GM18858 (cell line): ENCODE measurements around the gene SLC4A8.

Experiments used
- ATAC-seq: cut with Tn5 transposase; IDR thresholded peaks from one replicate; pipeline ENCODE4 v1.9.1; 2021; ENCODE audit not compliant: unreplicated experiment

SLC4A8 gene

DNA sequence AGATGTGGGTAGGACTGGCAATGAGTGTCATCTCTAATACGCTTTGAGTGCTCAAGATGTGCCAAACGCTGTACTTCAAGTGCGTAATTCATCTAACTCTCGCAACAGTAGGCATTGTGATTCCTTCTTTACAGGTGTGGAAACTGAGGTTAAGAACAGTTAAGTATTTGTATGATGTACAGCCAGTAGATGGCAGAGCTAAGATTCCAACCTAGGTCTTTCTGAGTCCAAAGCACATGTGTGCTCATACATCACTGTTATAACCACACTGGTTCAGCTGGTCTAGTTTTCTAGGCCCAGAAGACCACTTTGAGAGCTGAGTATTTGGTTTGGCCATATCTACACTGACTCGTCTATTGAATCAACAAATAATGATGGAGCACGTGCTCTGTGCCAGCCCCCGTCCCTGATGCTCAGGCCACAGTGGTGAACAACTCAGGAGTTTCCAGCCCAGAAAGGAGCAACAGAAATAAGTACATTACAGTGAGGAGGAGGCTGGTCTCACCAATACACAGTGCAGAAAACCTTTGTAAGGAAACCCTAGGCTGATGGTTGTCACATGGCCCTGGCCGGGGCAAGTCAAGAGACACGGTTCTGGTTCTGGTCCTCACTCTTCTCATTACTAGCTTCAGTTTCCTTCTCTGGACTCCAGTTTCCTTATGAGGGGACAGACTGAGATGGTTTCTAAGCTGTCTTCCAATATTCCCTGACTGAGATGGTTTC, 97.1 kb downstream of the SLC4A8 start:
- no peak for ATAC-seq

DNA sequence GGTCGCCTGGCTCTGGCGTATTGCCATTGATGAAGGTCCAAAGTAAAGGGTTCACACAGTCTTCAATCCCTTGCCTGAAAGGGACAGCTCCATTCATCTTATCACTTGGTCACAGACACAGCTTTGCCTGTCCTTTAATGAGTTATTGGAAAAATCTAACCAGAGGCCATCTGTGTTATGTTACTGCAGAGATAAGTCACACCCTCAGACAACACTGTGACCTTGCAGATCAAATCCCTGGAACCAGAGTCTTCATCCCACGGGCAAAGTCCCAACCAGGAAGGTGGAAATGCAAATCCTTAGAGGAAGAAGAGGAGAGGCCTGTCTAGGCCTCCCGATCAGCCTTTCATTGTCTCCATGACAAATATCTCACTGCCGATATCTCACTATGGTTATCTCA, 98.1 kb downstream of the SLC4A8 start:
- ATAC-seq: no peak

DNA sequence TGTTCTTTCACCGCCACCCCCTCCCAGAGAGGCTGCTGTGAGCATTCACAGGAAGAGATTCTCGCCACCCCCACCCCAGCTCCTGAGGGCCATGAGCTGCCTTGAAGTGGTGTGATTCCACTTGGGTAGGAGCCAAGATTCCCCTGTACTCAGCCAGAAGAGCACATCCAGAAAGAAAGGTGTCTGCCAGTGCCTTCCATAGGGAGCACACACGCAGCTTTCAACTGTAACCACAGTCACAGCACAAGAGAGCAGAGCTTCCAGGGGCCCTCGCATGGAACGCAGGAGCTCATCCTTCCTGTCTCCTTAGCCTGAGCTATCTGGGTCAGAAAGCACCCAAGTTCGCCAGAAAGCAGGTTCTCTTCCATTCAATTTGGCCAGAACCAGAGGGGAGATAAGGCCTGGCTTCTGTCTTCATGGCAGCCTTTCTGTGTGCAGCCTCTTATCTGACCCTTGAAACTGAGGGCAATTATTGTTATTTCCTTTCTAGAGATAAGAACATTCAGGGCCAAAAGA, 99.8 kb downstream of the SLC4A8 start:
- no peak for ATAC-seq

DNA sequence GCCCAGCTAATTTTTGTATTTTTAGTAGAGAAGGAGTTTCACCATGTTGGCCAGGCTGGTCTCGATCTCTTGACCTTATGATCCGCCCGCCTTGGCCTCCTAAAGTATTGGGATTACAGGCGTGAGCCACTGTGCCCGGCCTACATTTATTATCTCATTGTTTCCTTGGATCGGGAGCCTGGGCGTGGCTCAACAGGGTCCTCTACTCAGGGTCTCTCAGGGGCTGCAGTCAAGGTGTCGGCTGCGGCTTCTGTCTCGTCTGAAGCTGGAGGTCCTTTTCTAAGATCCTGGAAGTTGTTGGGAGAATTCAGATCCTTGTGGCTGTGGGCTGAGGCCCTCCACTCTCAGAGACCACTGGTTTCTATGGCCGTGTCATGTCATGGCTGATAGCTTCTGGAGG, 100.9 kb downstream of the SLC4A8 start:
- ATAC-seq: no peak

DNA sequence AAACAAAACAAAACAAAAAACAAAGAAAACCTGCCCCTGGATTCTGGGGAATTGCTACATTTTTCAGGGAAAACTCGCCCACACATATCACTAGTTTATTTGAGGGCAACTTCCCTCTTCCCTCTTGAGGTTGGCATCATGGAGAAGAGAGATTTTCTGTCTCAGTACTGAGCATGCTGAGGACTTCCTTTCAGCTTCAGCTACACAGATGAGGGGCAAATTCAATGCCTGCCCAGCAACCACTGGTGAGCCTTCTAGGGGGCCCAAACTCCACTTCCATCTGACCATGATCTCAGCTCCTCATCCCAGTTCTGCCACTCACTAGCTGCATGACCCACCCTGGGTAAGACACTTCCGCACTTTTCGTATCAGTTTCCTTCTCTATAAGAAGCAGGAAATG, 103.3 kb downstream of the SLC4A8 start:
- ATAC-seq: no peak

DNA sequence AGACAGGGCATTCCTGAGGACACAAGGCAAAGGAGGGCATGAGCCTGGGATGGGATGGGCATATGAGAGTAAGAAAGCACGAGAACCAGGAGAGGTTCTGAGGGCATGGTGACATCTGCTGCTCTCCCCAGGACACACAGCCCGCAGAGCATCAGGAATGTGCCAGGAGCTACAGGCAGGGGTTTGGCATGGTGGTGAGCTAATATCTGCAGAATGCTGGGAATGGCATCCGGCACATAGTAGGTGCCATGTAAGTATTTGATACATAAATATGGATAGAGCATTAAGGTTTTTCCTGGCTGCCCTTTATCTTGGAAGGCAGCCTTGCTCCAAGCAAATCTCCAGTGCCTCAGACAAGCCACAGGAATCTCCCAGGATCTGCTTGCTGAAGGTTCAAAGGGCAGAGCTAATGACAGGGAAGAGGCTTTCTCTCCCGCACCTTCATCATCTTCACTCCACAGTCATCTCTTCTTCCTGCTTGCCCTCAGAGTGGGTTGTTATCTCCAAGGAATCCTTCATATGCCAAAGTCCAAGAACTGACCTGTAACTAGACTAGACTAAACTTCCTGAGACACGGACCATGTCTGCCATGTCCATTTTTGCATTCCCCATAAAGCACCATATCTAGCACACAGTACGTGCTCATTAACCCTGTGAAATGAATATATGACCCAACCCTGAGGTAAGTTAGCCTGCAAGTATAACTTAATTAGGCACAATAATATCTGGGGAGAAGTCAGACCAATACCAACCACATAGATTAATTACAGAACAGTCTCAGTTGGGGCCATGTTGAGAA, 104.4 kb downstream of the SLC4A8 start:
- no peak for ATAC-seq

DNA sequence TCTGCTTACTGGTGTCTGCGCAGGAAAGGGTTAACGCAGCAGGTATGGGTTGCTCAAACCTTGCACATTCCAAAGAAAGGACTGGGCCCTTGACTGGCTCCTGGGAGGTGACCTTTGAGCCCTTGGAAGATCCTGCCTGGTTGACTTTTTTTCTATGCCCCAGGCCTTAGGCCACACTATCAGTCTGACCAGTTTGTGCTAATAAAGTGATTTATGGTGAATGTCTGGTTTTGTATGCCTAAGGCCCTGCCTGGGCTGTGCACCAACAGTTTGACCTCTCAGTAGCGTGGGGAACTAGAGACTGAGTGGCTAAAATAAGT, 105.0 kb downstream of the SLC4A8 start:
- no peak for ATAC-seq

DNA sequence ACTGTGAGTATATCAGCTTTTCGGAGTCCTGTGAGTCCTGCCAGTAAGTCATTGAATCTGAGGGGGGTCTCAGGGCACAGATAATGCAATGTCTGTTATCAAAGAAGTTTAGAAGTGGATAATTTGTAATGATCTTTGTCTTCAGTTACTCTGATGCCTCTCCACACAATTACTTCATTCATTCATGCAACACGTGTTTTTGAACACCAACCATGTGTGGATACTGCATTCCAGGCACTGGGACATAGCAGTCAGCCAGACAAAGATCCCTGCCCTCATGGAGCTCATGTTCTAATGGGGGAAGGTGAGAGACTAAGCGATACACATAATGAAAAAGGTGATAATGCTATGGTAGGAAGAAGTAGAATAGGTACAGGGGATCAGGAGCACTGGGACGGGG, 105.6 kb downstream of the SLC4A8 start:
- ATAC-seq: no peak

DNA sequence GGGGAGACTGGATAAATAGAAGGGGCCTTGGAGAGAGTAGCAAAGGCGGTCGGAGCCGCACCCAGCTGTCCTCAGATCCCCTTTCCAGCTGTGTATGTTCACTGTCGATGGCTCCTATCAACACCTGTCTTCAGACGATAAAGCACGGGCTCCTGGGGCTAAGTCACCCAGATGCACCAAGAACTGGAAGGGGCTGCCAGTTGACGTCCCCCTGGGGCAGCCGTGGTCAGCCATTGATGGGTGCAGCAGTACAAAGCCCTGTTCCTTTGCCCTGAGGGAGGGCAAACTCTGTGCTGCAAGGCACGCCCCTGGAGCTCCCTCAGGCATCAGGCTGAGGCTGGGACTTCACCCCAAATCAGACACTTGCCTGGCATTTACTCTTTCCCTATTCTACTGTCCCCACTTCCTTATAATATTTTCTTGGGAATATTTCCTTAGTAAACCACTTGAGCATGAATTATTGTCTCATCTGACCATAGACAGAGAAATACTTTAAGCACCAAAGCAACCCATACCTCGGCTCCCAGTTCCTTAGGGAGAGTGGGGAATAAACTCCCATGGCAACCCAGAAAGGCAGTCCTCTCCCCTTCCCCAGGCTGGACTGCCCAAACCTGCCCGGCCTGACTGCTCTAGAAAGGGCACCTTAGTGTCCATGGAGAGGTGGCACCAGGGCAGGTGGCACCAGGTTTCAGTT, 106.8 kb downstream of the SLC4A8 start:
- ATAC-seq: no peak

DNA sequence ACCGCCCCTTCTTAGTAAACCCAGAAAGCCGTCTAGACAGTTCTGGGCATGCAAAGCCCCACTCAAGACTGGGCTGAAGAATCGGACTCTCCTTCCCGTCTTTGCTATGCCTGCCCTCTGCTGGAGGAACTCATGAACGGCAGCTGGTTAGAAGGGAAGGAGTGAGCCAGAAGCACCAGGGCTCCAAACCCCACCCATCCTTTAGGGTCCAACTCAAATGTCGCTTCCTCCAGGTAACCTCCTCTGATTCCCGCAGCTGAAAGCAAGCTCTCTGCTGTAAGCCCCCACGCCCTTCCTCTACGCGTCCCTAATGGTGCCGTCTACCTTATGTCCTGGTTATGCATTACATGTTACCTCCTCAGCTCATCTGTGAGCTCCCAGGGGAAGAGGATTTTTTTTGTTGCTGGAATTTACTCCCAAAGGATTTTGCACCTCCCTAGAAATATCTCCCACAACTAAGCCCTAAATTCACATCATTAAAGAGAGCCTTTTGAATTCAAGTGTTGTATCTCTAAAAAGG, 107.4 kb downstream of the SLC4A8 start:
- ATAC-seq: no peak

DNA sequence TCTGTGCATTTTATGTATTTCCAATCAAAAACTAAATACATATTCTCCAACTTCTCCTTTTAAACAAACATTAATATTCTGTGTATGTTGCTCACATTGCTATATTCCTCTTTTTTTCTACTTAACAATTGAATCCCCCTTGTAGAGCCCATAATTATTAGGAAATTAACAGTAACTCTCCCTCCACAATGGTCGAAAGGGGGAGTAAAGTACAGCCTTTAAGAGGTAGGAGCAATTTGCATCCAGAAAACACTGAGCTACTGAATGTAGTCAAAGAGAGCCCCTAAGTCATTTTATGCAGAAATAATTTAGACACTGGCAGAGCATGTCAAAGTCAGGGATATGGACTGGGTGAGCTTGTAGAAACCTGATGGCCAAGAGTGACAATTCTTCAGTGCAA, 109.2 kb downstream of the SLC4A8 start:
- ATAC-seq: no peak

DNA sequence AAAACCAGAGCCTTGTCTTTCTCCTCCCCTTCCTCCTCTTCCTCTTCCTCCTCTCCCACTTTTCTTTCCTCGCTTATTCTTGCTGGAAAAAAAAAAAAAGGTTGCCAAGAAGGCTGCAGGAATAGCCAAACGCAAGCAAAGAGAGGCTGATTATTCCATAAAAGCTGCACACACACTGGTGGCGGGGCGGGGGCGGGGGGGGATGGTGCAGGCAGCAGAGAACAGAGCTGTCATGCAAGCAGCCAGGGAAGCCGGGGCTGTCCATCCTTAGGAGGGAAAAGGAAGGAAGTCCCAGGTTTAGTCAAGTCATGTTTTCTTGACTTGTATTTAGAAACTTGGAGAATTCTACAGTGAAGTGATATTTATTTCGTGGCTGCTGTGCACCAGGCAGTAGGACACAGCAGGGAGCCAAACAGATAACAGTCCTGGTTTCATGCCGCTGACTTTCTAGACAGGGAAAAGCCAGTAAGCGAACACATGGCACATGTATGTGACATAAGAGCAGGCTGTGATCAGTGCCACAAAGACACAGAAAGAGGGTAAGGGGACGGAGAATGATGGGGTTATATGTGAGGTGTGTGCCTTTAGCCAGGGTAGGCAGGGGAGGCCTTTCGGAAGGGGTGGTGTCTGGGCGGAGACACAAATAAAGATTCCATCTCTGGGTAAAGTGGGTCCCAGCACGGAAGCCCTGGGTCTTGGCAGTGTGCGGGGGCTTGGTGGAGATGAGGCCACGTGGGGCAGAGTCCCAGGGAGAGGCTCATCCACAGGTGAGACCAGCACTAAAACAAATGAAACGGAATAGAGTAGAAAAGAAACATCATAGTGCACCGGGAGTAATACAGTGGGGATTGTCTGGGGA, 109.8 kb downstream of the SLC4A8 start:
- no peak for ATAC-seq

DNA sequence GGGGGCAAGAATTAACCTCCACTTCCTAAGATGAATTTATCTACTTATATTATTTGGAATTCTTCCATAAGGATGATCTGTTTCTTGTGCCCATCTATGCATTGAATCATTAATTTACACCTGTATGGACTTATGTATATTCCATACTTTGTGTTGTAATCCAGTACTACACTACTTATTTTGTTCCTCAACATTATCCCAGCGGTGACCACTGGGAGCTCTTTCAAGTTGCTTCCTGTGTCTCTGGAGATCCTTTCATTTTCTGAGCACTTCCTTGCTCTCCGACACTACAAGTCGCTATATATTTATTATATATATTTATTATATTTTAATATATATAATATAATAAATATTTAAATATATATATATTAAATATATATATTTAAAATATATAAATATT, 111.5 kb downstream of the SLC4A8 start:
- no peak for ATAC-seq

DNA sequence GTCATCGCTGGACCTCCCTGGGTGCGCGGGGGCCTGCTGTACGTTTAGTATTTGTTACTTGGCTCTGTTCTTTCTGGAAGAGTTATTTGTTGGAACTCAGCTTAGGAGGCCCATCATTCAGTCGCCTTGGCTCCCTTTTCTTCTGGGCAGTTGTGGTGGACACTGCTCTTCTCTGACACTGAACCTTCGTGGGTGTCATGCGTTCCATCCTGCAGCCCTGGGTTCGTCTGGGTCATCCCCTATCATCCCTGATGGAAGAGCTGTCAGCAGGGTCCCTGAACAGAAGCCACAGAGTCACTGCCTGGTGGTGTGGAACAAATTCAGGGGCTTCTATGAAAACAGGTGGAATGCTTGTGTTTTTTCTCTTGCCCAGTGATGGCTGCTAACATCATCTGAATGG, 113.5 kb downstream of the SLC4A8 start:
- ATAC-seq: no peak

DNA sequence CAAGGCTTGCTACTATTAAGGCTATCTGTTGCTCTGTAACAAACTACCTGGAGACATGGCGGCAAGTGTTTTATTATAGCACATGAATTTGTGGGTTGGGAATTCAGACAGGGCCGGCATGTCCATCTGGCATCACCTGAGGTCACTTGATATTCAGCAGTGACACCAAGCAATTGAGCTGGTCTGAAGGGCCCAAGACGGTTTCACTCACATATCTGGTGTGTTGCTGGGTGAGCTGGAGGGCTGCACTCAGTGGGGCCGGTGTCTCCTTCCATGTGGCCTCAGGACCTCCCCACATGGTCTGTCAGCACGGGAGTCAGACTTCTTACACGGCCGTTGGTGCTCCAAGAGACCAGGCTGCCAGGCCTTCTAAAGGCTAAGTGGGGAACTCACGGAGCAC, 114.0 kb downstream of the SLC4A8 start:
- ATAC-seq: no peak

DNA sequence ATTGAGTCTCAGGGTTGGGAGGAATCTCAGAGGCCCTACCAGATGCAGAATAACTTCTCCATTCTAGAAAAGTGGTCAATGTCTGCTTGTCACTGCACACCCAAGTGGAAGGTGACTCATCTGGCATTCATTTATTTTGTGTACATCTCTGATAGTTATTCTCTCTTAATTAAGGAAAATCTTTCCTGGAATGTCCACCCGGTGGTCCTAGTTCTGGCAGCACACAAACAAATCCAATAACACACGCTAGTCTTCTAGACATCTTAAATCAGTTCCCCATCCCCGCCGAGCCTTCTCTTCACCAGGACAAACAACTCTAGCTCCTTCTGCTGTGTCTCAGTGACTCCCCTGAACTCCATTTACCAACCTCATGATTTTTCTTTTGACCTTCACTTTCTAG, 116.4 kb downstream of the SLC4A8 start:
- no peak for ATAC-seq

DNA sequence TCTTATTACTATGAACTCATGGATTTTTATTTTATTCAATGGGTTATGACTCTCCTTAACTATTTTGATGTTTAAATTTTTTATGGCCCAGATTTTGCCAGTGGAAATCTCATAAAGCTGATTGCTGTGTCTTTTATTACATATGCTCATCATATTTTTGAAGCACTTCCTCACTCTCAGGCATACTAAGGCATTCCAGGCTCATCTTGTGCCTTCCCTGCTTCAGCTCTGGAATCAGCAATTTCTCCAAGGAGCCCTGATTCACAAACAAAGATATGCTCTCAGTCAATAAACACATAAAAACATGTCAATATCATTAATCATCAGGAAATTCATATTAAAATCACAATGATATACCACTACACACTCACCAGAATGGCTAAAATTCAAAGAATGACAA, 121.5 kb downstream of the SLC4A8 start:
- no peak for ATAC-seq

DNA sequence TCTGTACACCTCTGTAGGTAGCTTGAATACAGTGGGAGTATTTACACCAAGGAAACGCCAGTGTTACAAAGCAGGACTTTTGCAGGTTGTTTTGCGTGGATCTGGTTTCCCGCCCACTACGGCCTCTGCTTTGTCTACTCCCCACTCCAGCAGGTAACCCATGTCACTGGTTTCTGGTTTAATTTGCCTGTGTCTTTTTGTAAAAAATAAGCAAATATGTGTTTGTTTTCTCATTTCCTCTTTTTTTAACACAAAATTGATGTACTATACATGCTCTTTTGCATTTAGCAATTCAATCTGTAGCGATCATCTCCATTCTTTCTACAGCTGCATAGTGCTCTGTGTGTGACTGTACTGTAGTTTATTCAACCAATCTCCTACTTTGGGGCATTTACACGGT, 123.0 kb downstream of the SLC4A8 start:
- ATAC-seq: no peak

DNA sequence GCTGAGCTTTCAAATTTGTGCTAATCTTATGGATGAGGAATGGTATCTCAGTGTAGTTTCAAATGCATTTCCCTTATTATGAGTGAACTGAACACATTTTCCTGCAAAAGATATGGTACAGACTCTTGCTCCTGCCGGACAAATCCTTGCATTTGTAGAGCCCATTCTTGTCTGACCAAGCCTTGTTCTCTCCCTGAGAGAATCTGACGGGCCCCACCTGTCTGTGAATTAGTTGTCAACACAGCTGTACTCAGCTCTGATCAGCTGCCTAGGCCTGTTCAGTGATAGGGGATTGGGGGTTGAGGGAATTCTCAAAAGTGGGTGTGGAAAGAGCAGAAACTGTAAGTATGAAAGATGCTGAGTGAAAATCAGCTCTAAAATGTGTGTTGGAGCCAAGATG, 123.6 kb downstream of the SLC4A8 start:
- no peak for ATAC-seq

DNA sequence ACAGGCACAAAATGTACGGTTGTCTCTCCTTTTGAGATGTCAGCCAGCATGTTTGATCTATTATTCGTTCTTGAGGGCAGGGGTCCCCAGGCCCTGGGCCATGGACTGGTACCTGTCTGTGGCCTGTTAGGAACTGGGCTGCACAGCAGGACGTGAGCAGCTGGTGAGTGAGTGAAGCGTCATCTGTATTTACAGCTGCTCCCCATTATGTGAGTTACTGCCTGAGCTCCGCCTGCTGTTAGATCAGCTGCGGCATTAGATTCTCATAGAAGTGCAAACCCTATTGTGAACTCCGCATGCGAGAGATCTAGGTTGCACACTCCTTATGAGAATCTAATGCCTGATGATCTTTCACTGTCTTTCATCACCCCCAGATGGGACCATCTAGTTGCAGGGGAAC, 125.0 kb downstream of the SLC4A8 start:
- ATAC-seq: no peak
